Activated CD8-positive, alpha-beta memory T cell treated with anti-CD3 and anti-CD28 coated beads for 48 hours (primary cell): ENCODE data around the gene NFAM1.

Experiments used
- DNase-seq, 3 experiments: peaks; one replicate each; pipeline ENCODE4 v3.0.0-alpha.2; 2020; ENCODE audit warnings: low read depth in 2 of 3, low spot score in 2 of 3

The NFAM1 gene

GRCh38 chr22:42432020-42432596, at the start of gene NFAM1:
Gene NFAM1, minus strand, starts transcription at chr22:42432403. Its CDS starts 46 bp downstream, at chr22:42432357.
- no peak for DNase-seq

- DNase-seq = no peak
These were observed 42.9 kb upstream of the NFAM1 start for GRCh38 chr22:42475122-42475521.

GRCh38 chr22:42473484-42474193, 41.4 kb upstream of the NFAM1 start:
- DNase-seq = no peak

- DNase-seq = no peak
These were observed 40.5 kb upstream of the NFAM1 start for GRCh38 chr22:42472671-42473070.

GRCh38 chr22:42471441-42471840, 39.2 kb upstream of the NFAM1 start:
- DNase-seq = no peak

GRCh38 chr22:42470366-42471082, 38.3 kb upstream of the NFAM1 start:
- DNase-seq = no peak

GRCh38 chr22:42468841-42469240, 36.6 kb upstream of the NFAM1 start:
- DNase-seq = no peak

- DNase-seq = no peak
These were observed 29.8 kb upstream of the NFAM1 start for GRCh38 chr22:42462016-42462415.

GRCh38 chr22:42461511-42461910, 29.3 kb upstream of the NFAM1 start:
- DNase-seq = no peak

- no peak for DNase-seq
These were observed 27.3 kb upstream of the NFAM1 start for GRCh38 chr22:42459287-42460063.

GRCh38 chr22:42452916-42453315, 20.7 kb upstream of the NFAM1 start:
- DNase-seq = no peak

GRCh38 chr22:42452456-42452855, 20.3 kb upstream of the NFAM1 start:
- no peak for DNase-seq

- DNase-seq = no peak
These were observed 19.4 kb upstream of the NFAM1 start for GRCh38 chr22:42451499-42452145.

- DNase-seq = no peak
These were observed 18.7 kb upstream of the NFAM1 start for GRCh38 chr22:42450862-42451261.

- DNase-seq = no peak
These were observed 13.9 kb upstream of the NFAM1 start for GRCh38 chr22:42446151-42446550.

GRCh38 chr22:42444077-42444904, 12.1 kb upstream of the NFAM1 start:
- peak; percentile 50 to 63 (median 54) for DNase-seq

- DNase-seq = no peak
These were observed 11.3 kb upstream of the NFAM1 start for GRCh38 chr22:42443240-42444076.

- no peak for DNase-seq
These were observed 10.5 kb upstream of the NFAM1 start for GRCh38 chr22:42442748-42443147.

- no peak for DNase-seq
These were observed 8.5 kb upstream of the NFAM1 start for GRCh38 chr22:42440728-42441127.
